ENCODE data around the gene SPSB1. TPM values are rescaled to one million over a fixed set of nuclear protein-coding genes. Genes with fewer than 3 reads are reported as not detected.

The SPSB1 gene
- total and polyA plus RNA-seq, 2 donors from 2014 or later = 12.7 to 25.9 TPM

- DNase-seq = no peak
- intact Hi-C loops (cut with DNase I) = no loop called here
- no peak for TF ChIP-seq CTCF (IDR thresholded peaks at IDR 0.05; ENCODE audit: borderline replicate concordance, extremely low read depth, insufficient read depth)
- Histone ChIP-seq H3K27me3 (ENCODE audit: control insufficient read depth, insufficient read depth, low read length) (no peaks in the 10 kb centered on the region), H3K9me3 (ENCODE audit: control insufficient read depth in 2 of 3, insufficient read depth in 1 of 3, low read length in 3 of 3) (no peaks in the 10 kb centered on the region), H3K4me3 (ENCODE audit: low read length in 3 of 3) (no peak overlapping the region), H3K9ac (ENCODE audit: low read length in 3 of 3) (no peak overlapping the region), H3K27ac (ENCODE audit: low read depth in 2 of 2, low read length in 2 of 2) (no peak overlapping the region), H3K36me3 (ENCODE audit: control insufficient read depth in 2 of 3, insufficient read depth in 3 of 3, low read length in 3 of 3) (no peaks in the 10 kb centered on the region), H3K4me1 (ENCODE audit: control insufficient read depth in 2 of 3, insufficient read depth in 2 of 3, low read depth in 1 of 3, low read length in 3 of 3) (peaks cover 4 to 7% (median 6%) of the 10 kb centered on the region in 3 donors)
- no peak for FAIRE-seq
Observed at GRCh38 chr1:9308236-9308785, 15.6 kb downstream of the SPSB1 start.

- Histone ChIP-seq H3K9me3 (ENCODE audit: control insufficient read depth in 2 of 3, insufficient read depth in 1 of 3, low read length in 3 of 3) (no peaks in the 10 kb centered on the region), H3K9ac (ENCODE audit: low read length in 3 of 3) (no peak overlapping the region), H3K36me3 (ENCODE audit: control insufficient read depth in 2 of 3, insufficient read depth in 3 of 3, low read length in 3 of 3) (no peaks in the 10 kb centered on the region), H3K27ac (ENCODE audit: low read depth in 2 of 2, low read length in 2 of 2) (no peak overlapping the region), H3K27me3 (ENCODE audit: control insufficient read depth, insufficient read depth, low read length) (no peaks in the 10 kb centered on the region), H3K4me3 (ENCODE audit: low read length in 3 of 3) (no peak overlapping the region), H3K4me1 (ENCODE audit: control insufficient read depth in 2 of 3, insufficient read depth in 2 of 3, low read depth in 1 of 3, low read length in 3 of 3) (no peaks in the 10 kb centered on the region)
- no peak for TF ChIP-seq CTCF (IDR thresholded peaks at IDR 0.05; ENCODE audit: borderline replicate concordance, extremely low read depth, insufficient read depth)
- intact Hi-C loops (cut with DNase I) = no loop called here
- DNase-seq (no peak), FAIRE-seq (no peak)
Observed at GRCh38 chr1:9309080-9309479, 16.4 kb downstream of the SPSB1 start.

GRCh38 chr1:9309991-9310390, 17.3 kb downstream of the SPSB1 start:
- Histone ChIP-seq H3K27ac (ENCODE audit: low read depth in 2 of 2, low read length in 2 of 2) (no peak overlapping the region), H3K36me3 (ENCODE audit: control insufficient read depth in 2 of 3, insufficient read depth in 3 of 3, low read length in 3 of 3) (no peaks in the 10 kb centered on the region), H3K27me3 (ENCODE audit: control insufficient read depth, insufficient read depth, low read length) (no peaks in the 10 kb centered on the region), H3K9ac (ENCODE audit: low read length in 3 of 3) (no peak overlapping the region), H3K4me1 (ENCODE audit: control insufficient read depth in 2 of 3, insufficient read depth in 2 of 3, low read depth in 1 of 3, low read length in 3 of 3) (no peaks in the 10 kb centered on the region), H3K4me3 (ENCODE audit: low read length in 3 of 3) (no peak overlapping the region), H3K9me3 (ENCODE audit: control insufficient read depth in 2 of 3, insufficient read depth in 1 of 3, low read length in 3 of 3) (no peaks in the 10 kb centered on the region)
- DNase-seq = no peak
- intact Hi-C loops (cut with DNase I) = no loop called here
- no peak for FAIRE-seq
- no peak for TF ChIP-seq CTCF (IDR thresholded peaks at IDR 0.05; ENCODE audit: borderline replicate concordance, extremely low read depth, insufficient read depth)

- Histone ChIP-seq H3K9me3 (ENCODE audit: control insufficient read depth in 2 of 3, insufficient read depth in 1 of 3, low read length in 3 of 3) (no peaks in the 10 kb centered on the region), H3K36me3 (ENCODE audit: control insufficient read depth in 2 of 3, insufficient read depth in 3 of 3, low read length in 3 of 3) (peaks cover 0 to 3% (median 0%) of the 10 kb centered on the region in 3 donors), H3K4me1 (ENCODE audit: control insufficient read depth in 2 of 3, insufficient read depth in 2 of 3, low read depth in 1 of 3, low read length in 3 of 3) (peaks cover 0 to 10% (median 0%) of the 10 kb centered on the region in 3 donors), H3K27ac (ENCODE audit: low read depth in 2 of 2, low read length in 2 of 2) (no peak overlapping the region), H3K27me3 (ENCODE audit: control insufficient read depth, insufficient read depth, low read length) (no peaks in the 10 kb centered on the region), H3K9ac (ENCODE audit: low read length in 3 of 3) (no peak overlapping the region), H3K4me3 (ENCODE audit: low read length in 3 of 3) (no peak overlapping the region)
- intact Hi-C loops (cut with DNase I) = no loop called here
- TF ChIP-seq CTCF (IDR thresholded peaks at IDR 0.05; ENCODE audit: borderline replicate concordance, extremely low read depth, insufficient read depth) = no peak
- no peak for FAIRE-seq
- no peak for DNase-seq
Observed at GRCh38 chr1:9311029-9311428, 18.3 kb downstream of the SPSB1 start.

All from kidney (tissue), 14 donors.